Measurements from ENCODE around the gene CHST3.

CHST3 gene

DNA sequence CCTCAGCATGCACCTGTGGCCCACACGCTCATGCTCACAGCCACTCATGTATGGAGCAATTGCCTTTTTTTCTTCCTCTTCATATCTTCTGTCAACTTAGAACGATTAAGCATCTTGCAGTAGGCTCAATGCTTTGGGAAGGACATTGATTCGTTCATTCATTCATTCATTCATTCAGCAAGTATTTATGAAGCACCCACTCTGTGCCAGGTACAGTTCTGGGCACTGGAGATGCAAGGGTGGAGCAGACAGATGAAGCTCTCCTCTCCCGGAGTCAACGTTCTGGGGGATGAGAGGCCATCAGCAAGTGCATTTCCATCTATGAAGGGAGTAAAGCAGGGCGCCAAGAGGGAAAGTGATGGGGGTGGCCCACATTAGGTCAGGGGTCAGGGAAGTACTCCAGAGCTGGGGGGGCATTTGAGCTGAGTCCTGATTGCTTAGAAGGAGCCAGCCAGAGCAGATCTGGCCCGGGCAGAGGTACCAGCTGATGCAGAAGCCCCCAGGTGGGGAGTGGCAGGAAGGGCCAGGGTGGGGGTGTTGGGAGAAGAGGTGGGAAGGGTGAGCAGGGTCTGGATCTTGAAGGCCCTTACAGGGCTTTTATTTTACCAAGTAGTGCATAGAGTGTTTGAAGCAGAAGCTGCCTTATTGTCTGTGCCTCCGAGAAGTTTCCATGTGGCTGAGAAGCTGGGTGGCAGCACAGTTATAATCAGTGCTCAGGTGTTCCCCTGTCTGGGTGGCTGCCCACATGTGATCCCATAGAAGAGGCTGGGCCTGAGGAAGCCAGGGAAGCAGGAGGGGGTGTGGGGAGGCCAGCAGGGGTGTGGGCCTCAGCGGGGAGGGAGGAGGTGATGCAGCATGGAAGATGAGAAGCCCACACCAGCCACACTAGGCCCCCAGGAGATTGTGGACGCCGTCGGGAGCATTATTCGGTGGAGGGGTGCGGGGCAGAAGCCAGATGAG, 36.2 kb downstream of the CHST3 start:
- Histone ChIP-seq H3K27me3 (ENCODE audit: control insufficient read depth in 1 of 2, insufficient read depth in 2 of 2, low read length in 2 of 2) (no peaks in the 10 kb centered on the region), H3K4me3 (ENCODE audit: low read depth in 1 of 2, low read length in 2 of 2) (peak overlapping the region in 1 of 2 donors; percentile 30), H3K4me1 (ENCODE audit: insufficient read depth, low read length) (peaks cover 60% of the 10 kb centered on the region), H3K9me3 (ENCODE audit: low read length) (no peaks in the 10 kb centered on the region), H3K36me3 (ENCODE audit: insufficient read depth, low read length) (no peaks in the 10 kb centered on the region), H3K27ac (ENCODE audit: low read depth, low read length) (peak overlapping the region; percentile 86), H3K9ac (ENCODE audit: low read length) (no peak overlapping the region)

DNA sequence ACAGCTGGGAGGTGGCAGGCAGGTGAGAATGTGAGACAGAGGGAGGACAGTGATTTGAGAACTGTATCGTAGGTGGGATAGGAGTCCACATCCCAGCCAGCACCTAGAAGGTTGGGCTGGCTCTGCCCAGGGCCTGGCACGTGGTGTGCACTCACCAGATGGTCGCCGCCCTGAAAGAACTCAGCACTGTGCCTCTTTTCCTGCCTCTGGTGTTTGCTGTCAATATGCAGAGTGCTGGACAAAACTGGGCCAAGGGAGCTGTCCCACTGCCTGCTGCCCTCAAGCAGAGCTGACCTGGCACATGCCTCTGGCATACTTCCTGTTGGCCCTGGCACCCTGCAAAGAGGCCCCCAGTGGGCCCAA, 36.8 kb downstream of the CHST3 start:
- Histone ChIP-seq H3K27ac (ENCODE audit: low read depth, low read length) (peak overlapping the region; percentile 86), H3K27me3 (ENCODE audit: control insufficient read depth in 1 of 2, insufficient read depth in 2 of 2, low read length in 2 of 2) (no peaks in the 10 kb centered on the region), H3K9me3 (ENCODE audit: low read length) (no peaks in the 10 kb centered on the region), H3K4me1 (ENCODE audit: insufficient read depth, low read length) (peaks cover 55% of the 10 kb centered on the region), H3K36me3 (ENCODE audit: insufficient read depth, low read length) (peaks cover 3% of the 10 kb centered on the region), H3K4me3 (ENCODE audit: low read depth in 1 of 2, low read length in 2 of 2) (no peak overlapping the region), H3K9ac (ENCODE audit: low read length) (no peak overlapping the region)

DNA sequence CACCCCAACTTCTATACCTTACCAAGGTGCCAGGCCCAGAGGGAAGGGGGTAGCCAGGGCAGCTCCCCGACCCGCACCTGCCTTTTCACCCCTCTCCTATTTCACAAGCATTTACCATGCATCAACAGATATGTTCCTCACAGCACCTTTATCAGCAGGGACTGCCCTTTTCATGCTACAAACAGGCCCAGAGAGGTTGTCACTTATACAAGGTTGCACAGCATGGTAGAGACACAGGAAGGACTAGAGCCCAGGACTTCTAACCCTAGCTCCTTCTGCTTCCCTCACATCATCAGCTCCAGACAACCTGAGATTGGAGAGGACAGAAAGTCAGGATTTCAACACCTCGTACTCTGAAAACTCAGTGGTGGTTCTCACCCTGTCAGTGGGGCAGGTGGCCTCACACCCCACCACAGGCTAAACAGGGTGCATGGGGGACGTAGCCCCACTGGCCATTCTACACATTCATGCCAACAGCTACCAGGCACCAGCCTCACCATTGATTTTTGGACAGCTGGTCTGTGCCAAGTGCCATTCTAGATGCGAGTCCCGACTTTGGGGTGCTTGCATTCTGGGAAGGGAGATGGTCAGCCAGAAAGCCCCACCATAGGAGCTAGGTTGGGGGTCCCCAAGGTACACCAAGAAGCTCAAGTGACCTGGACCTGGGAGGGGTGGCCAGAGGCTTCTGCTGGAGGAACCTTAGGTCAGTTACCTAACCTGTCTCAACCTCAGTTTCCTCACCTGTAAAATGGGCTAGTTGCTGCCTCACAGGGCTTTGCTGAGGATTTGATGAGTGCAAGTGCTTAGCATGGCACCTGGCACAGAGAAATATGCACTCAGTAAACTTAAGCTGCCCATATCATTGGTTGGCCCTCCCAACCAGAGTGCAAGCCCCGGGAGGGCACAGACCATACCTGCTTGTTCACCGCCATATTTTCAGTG, 38.4 kb downstream of the CHST3 start:
- H3K9ac ChIP-seq (ENCODE audit: low read length): no peak overlapping the region

DNA sequence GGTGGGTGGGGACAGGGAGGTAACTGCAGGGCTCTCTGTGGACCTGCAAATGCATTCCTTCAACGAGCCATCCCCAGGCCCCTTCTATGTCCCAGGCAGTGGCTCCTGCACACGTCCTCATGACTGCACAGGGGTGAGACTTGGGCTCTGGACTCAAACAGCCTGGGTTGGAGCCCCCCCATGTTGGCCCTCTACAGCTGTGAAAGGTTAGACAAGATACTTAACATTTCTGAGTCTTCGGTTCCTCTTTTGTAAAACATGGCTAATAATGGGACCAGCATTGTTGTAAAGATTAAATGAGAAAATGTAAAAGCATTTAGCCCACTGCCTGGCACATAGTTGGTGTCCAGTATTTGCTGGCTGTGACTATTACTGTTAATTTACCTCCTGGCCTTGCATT, 41.8 kb downstream of the CHST3 start:
- Histone ChIP-seq H3K9ac (ENCODE audit: low read length) (no peak overlapping the region), H3K27ac (ENCODE audit: low read depth, low read length) (no peak overlapping the region), H3K27me3 (ENCODE audit: control insufficient read depth in 1 of 2, insufficient read depth in 2 of 2, low read length in 2 of 2) (no peaks in the 10 kb centered on the region), H3K9me3 (ENCODE audit: low read length) (no peaks in the 10 kb centered on the region), H3K4me1 (ENCODE audit: insufficient read depth, low read length) (peaks cover 49% of the 10 kb centered on the region), H3K36me3 (ENCODE audit: insufficient read depth, low read length) (peaks cover 25% of the 10 kb centered on the region), H3K4me3 (ENCODE audit: low read depth in 1 of 2, low read length in 2 of 2) (no peak overlapping the region)

More for the DNA sequence above, 38.4 kb downstream of the CHST3 start:
- no peak overlapping the region for H3K4me3 ChIP-seq (ENCODE audit: low read depth in 1 of 2, low read length in 2 of 2)
- H3K27ac ChIP-seq (ENCODE audit: low read depth, low read length): no peak overlapping the region
- peaks cover 54% of the 10 kb centered on the region for H3K4me1 ChIP-seq (ENCODE audit: insufficient read depth, low read length)
- no peaks in the 10 kb centered on the region for H3K27me3 ChIP-seq (ENCODE audit: control insufficient read depth in 1 of 2, insufficient read depth in 2 of 2, low read length in 2 of 2)
- H3K36me3 ChIP-seq (ENCODE audit: insufficient read depth, low read length): peaks cover 19% of the 10 kb centered on the region
- H3K9me3 ChIP-seq (ENCODE audit: low read length): no peaks in the 10 kb centered on the region

DNA sequence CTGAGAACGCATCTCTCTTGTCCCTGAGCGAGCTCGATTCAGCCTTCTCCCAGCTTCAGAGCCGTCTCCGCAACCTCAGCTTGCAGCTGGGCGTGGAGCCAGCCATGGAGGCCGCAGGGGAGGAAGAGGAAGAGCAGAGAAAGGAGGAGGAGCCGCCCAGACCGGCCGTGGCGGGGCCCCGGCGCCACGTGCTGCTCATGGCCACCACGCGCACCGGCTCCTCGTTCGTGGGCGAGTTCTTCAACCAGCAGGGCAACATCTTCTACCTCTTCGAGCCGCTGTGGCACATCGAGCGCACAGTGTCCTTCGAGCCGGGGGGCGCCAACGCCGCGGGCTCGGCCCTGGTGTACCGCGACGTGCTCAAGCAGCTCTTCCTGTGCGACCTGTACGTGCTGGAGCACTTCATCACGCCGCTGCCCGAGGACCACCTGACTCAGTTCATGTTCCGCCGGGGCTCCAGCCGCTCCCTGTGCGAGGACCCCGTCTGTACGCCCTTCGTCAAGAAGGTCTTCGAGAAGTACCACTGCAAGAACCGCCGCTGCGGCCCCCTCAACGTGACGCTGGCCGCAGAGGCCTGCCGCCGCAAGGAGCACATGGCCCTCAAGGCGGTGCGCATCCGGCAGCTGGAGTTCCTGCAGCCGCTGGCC, 43.2 kb downstream of the CHST3 start:
- no peak overlapping the region for H3K4me3 ChIP-seq (ENCODE audit: low read depth in 1 of 2, low read length in 2 of 2)
- H3K9ac ChIP-seq (ENCODE audit: low read length): no peak overlapping the region
- no peaks in the 10 kb centered on the region for H3K9me3 ChIP-seq (ENCODE audit: low read length)
- peaks cover 25% of the 10 kb centered on the region for H3K36me3 ChIP-seq (ENCODE audit: insufficient read depth, low read length)
- H3K4me1 ChIP-seq (ENCODE audit: insufficient read depth, low read length): peaks cover 53% of the 10 kb centered on the region
- peak overlapping the region; percentile 75 for H3K27ac ChIP-seq (ENCODE audit: low read depth, low read length)
- no peaks in the 10 kb centered on the region for H3K27me3 ChIP-seq (ENCODE audit: control insufficient read depth in 1 of 2, insufficient read depth in 2 of 2, low read length in 2 of 2)

DNA sequence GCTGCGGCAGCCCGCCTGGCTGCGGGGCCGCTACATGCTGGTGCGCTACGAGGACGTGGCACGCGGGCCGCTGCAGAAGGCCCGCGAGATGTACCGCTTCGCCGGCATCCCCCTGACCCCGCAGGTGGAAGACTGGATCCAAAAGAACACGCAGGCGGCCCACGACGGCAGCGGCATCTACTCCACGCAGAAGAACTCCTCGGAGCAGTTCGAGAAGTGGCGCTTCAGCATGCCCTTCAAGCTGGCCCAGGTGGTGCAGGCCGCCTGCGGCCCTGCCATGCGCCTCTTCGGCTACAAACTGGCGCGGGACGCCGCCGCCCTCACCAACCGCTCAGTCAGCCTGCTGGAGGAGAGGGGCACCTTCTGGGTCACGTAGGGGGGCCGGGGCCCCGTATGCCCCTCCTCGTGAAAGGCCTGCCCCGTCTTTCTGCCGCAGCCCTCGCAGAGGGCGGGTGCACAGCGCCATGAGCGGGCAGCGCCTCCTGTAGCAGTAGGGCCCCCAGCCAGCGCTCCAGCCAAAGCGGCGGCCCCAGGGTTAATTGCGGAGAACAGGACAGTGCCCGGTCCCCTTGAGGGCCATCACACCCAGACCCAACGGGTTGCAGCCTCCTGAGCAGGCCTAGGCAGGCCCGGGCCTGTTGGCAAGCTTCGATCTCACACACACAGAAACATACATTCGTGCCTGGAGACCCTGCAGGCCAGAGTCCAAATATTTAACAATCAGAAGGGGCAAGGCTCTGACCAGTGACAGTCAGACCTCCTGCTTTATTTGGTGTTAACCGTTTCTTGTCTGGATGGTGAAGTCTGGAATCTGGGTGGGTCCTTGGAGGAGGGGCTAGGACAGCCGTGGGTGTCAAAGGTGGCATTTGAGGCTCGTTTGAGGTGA, 44.1 kb downstream of the CHST3 start:
- Histone ChIP-seq H3K9ac (ENCODE audit: low read length) (peak overlapping the region; percentile 50), H3K4me1 (ENCODE audit: insufficient read depth, low read length) (peaks cover 53% of the 10 kb centered on the region), H3K27ac (ENCODE audit: low read depth, low read length) (peak overlapping the region; percentile 75), H3K36me3 (ENCODE audit: insufficient read depth, low read length) (peaks cover 25% of the 10 kb centered on the region), H3K27me3 (ENCODE audit: control insufficient read depth in 1 of 2, insufficient read depth in 2 of 2, low read length in 2 of 2) (no peaks in the 10 kb centered on the region), H3K9me3 (ENCODE audit: low read length) (no peaks in the 10 kb centered on the region), H3K4me3 (ENCODE audit: low read depth in 1 of 2, low read length in 2 of 2) (no peak overlapping the region)

DNA sequence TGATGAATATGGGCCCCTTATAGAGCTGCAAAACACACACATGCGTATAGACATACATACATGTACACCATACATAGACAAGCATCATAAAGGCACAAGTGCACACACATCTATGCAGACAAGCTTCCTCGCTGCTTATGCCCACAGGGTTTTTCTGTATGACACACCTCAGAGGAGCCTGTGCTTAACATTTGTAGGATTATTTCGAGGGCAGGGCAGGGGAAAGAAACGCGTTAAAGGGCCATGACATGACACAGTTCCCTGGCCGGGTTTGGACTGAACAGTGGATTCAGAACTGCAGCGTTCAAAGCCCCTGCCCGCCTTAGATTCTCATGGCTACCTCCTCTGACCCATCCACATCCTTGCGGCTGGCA, 44.8 kb downstream of the CHST3 start:
- H3K4me1 ChIP-seq (ENCODE audit: insufficient read depth, low read length): peaks cover 53% of the 10 kb centered on the region
- H3K27me3 ChIP-seq (ENCODE audit: control insufficient read depth in 1 of 2, insufficient read depth in 2 of 2, low read length in 2 of 2): no peaks in the 10 kb centered on the region
- H3K36me3 ChIP-seq (ENCODE audit: insufficient read depth, low read length): peaks cover 25% of the 10 kb centered on the region
- H3K9ac ChIP-seq (ENCODE audit: low read length): peak overlapping the region; percentile 50
- no peak overlapping the region for H3K4me3 ChIP-seq (ENCODE audit: low read depth in 1 of 2, low read length in 2 of 2)
- H3K27ac ChIP-seq (ENCODE audit: low read depth, low read length): peak overlapping the region; percentile 75
- H3K9me3 ChIP-seq (ENCODE audit: low read length): no peaks in the 10 kb centered on the region

DNA sequence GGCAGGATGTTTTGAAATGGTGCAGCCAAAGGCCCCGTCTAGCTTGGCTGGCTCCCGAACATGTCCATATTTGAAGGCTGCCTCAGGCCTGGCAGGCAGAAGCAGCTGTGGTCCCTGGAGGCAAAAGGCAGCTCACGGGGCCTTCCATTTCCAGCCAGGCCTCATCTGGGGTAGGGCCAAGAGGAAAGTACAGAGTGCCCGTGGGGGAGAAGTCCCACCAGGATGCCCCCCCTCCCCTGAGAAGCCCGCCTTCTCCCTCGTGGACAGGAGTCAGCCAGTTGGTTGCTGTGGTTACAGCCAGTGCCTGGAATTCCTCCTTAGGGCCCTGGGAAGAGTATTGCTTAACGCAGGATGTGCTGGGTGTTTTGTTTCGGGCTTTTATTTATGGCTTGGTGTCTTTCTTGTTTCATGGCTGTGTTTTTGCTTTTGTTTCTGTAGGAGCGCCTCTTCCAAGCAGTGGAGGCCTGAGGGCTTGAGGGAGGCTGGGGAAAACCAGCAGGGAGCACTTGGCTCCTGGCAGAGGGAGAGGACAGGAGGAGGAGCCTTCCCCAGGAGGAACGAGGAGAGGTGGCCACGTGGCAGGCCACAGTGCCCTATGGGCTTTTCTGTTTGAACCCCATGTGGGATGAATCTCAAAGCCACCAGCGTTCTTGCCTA, 45.4 kb downstream of the CHST3 start:
- peak overlapping the region; percentile 95 for H3K27ac ChIP-seq (ENCODE audit: low read depth, low read length)
- H3K4me3 ChIP-seq (ENCODE audit: low read depth in 1 of 2, low read length in 2 of 2): no peak overlapping the region
- H3K27me3 ChIP-seq (ENCODE audit: control insufficient read depth in 1 of 2, insufficient read depth in 2 of 2, low read length in 2 of 2): no peaks in the 10 kb centered on the region
- peaks cover 25% of the 10 kb centered on the region for H3K36me3 ChIP-seq (ENCODE audit: insufficient read depth, low read length)
- no peaks in the 10 kb centered on the region for H3K9me3 ChIP-seq (ENCODE audit: low read length)
- H3K9ac ChIP-seq (ENCODE audit: low read length): peak overlapping the region; percentile 50
- peaks cover 53% of the 10 kb centered on the region for H3K4me1 ChIP-seq (ENCODE audit: insufficient read depth, low read length)

DNA sequence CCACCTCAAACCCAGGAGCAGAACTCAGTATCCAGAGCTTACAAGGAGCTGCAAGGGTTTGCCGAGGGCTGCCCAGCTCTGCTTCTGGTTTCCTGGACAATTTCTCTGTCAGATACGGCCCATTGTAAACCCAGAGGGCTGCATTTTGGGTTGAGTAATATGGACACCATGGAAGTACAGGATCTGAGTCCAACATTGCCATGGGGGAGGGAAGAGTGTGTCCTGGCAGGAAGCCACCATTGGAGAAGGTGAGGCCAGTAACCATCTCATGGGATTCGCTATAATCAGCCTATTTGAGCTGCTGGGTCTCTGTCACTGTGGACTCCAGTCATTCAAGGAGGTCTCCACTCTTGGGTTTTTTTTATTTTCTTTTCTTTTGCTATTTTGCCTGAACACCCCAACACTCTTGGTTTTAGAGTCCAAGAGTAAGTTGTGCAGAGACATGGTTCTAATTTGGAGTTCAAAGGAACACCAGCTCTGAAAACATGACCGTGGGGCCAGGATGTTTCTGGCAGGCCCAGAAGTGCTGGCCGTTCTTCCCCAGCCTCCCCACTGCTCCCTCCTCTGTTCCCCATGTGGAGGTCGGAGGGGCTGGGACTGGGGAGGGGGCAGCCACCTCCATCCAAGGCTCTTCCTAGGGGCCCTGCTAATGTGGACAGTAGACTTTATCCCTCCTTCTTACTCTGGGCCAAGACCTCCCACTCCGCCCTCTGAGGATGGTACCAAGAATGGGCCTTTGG, 46.2 kb downstream of the CHST3 start:
- no peaks in the 10 kb centered on the region for H3K27me3 ChIP-seq (ENCODE audit: control insufficient read depth in 1 of 2, insufficient read depth in 2 of 2, low read length in 2 of 2)
- peaks cover 25% of the 10 kb centered on the region for H3K36me3 ChIP-seq (ENCODE audit: insufficient read depth, low read length)
- H3K9me3 ChIP-seq (ENCODE audit: low read length): no peaks in the 10 kb centered on the region
- H3K4me3 ChIP-seq (ENCODE audit: low read depth in 1 of 2, low read length in 2 of 2): no peak overlapping the region
- peak overlapping the region; percentile 95 for H3K27ac ChIP-seq (ENCODE audit: low read depth, low read length)
- peak overlapping the region; percentile 12 for H3K9ac ChIP-seq (ENCODE audit: low read length)
- H3K4me1 ChIP-seq (ENCODE audit: insufficient read depth, low read length): peaks cover 53% of the 10 kb centered on the region

DNA sequence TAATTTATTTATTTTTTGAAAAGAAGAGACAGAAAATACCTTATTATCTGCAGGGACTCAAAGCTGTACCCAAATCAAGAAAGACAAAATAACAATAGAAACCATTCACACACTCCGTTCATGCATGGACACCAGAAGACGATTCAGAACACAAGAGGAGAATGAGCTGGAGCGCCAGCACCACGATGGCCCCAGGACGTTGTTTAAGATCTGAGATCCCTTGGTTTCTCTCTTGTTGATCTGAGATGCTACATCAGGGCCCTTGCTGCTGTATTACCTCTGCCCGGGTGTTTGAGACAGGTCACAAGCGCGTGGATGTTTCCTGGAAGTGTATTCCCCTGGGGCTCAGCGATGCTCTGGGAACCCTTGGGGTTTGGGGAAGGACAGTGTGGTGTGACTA, 46.8 kb downstream of the CHST3 start:
- peaks cover 21% of the 10 kb centered on the region for H3K36me3 ChIP-seq (ENCODE audit: insufficient read depth, low read length)
- no peaks in the 10 kb centered on the region for H3K9me3 ChIP-seq (ENCODE audit: low read length)
- H3K27ac ChIP-seq (ENCODE audit: low read depth, low read length): peak overlapping the region; percentile 95
- no peak overlapping the region for H3K9ac ChIP-seq (ENCODE audit: low read length)
- no peak overlapping the region for H3K4me3 ChIP-seq (ENCODE audit: low read depth in 1 of 2, low read length in 2 of 2)
- peaks cover 51% of the 10 kb centered on the region for H3K4me1 ChIP-seq (ENCODE audit: insufficient read depth, low read length)
- H3K27me3 ChIP-seq (ENCODE audit: control insufficient read depth in 1 of 2, insufficient read depth in 2 of 2, low read length in 2 of 2): no peaks in the 10 kb centered on the region

Data from muscle layer of colon (tissue), 2 donors.